Dendritic cell treated with granulocyte-macrophage colony-stimulating factor and Interleukin-4, amounts not matched to agents 40 ng/mL and 50 ng/mL, for 4 days (primary cell): ENCODE results near the gene EPB41L4B.

Source experiments
- H3K27ac Mint-ChIP-seq: one replicate; pipeline ENCODE4 v1.8.0; 2022; ENCODE audit warnings: mild to moderate bottlenecking, mixed read lengths
- H3K27me3 Mint-ChIP-seq: one replicate; pipeline ENCODE4 v1.8.0; 2022; ENCODE audit warnings: mild to moderate bottlenecking, mixed read lengths
- H3K36me3 Mint-ChIP-seq: one replicate; pipeline ENCODE4 v1.8.0; 2022; ENCODE audit warnings: low read depth, mixed read lengths
- H3K4me1 Mint-ChIP-seq: one replicate; pipeline ENCODE4 v1.8.0; 2022; ENCODE audit warnings: low read depth, mixed read lengths
- H3K4me3 Mint-ChIP-seq: one replicate; pipeline ENCODE4 v1.8.0; 2022; ENCODE audit warnings: mild to moderate bottlenecking, moderate library complexity, mixed read lengths
- H3K9me3 Mint-ChIP-seq: one replicate; pipeline ENCODE4 v1.8.0; 2022; ENCODE audit warnings: mixed read lengths
- intact Hi-C: fragments of 100-400 bp; cut with micrococcal nuclease; formaldehyde crosslinking; loops from one replicate; pipeline ENCODE4 v1.15.0; 2022

EPB41L4B gene

DNA sequence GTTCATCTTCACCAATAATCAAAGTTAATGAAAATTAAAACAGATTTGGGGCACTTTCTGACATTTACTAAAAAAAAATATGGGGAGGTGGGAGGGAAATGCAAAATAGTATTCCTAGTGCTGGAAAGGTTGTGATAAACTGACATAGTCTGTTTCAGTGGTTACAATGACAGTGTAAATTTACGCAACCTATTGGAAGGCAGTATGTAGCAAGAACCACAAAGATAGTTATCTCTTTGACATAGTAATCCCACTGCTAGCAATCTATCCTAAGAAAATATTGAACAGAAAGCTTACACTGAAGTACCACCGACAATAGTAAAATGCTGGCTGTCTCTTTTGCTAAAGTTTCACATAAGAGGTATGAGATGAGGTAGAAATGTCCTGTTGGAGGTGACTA is 15.1 kb upstream of the EPB41L4B start:
- Mint-ChIP-seq H3K4me3 (no peak overlapping the region), H3K4me1 (no peaks in the 10 kb centered on the region), H3K27me3 (peaks cover 16% of the 10 kb centered on the region), H3K9me3 (no peaks in the 10 kb centered on the region), H3K27ac (no peak overlapping the region), H3K36me3 (no peaks in the 10 kb centered on the region)
- intact Hi-C loops = no loop called here

DNA sequence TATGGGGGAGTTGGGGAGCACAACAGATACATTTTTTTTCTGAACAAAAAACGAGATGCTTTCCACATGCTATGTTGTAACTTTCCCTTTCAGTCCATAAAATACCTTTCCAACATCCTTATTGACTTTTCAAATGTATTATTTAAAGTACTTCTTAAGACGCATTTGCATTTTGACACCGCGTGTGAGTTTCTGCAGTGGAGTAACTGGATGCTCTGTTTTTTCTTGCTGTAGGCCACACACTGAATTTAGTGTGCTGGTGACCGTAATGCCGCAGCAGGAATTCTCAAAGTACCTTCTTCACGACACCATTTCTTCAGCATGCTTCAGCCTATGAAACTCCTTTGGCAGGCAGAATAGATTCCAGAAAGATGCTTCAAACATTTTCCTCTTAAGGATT is 14.3 kb upstream of the EPB41L4B start:
- Mint-ChIP-seq H3K4me3 (no peak overlapping the region), H3K27ac (no peak overlapping the region), H3K9me3 (no peaks in the 10 kb centered on the region), H3K36me3 (no peaks in the 10 kb centered on the region), H3K4me1 (no peaks in the 10 kb centered on the region), H3K27me3 (peaks cover 16% of the 10 kb centered on the region)
- intact Hi-C loops = no loop called here

DNA sequence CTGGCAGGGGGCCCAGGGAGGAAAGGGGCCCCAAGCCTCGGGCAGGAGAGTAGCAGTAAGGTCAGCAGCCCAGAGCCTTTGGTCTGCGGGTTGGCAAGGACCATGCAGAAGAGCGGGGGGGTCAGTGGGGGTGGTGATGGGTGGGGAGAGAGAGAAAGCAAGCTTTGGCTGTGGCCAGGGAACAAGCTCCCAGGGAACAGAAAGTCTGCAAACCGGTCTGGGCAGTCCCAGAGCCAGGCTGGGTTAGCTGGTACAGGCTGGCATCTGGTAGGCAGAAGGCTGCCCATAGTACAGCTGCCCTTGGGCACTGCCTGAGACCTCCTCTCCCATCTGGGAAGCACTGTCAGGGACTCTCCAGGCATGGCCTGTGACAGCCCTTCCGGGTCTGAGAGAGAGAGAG is 10.5 kb upstream of the EPB41L4B start:
- Mint-ChIP-seq H3K27ac (no peak overlapping the region), H3K36me3 (no peaks in the 10 kb centered on the region), H3K27me3 (peaks cover 28% of the 10 kb centered on the region), H3K9me3 (no peaks in the 10 kb centered on the region), H3K4me1 (no peaks in the 10 kb centered on the region), H3K4me3 (no peak overlapping the region)
- intact Hi-C loops = no loop called here

DNA sequence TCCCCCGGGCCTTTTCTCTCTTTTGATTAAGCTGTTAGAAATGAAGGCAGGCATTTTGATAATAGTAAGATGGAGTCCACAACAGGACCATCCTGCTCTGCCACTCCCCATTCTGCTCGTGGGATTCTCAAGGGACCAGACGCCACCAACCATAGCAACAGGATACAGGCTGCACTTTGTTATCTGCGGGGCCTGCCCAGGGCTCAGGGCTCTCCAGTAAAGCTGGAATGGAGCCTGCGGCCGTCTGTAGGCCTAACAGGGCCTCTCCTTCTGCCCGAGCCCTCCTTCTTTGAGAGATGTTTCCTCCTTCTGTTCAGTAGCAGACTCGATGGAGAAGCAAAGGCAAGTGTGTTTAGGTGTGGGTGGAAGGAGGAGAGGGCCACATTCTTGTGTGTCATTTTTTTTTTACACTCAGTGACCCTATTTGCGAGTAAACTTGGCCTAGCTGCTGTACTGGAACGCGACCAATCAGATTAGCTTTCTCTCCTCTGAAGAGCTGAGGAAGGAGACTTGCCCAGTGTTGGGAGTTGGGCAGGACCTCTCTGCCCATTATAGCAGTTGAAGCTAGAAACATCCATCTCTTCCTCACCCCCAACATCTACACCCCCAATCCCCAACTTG is 8.9 kb upstream of the EPB41L4B start:
- intact Hi-C loops = no loop called here
- H3K9me3 Mint-ChIP-seq = no peaks in the 10 kb centered on the region
- H3K4me3 Mint-ChIP-seq = no peak overlapping the region
- no peaks in the 10 kb centered on the region for H3K4me1 Mint-ChIP-seq
- H3K27ac Mint-ChIP-seq = no peak overlapping the region
- peaks cover 36% of the 10 kb centered on the region for H3K27me3 Mint-ChIP-seq
- H3K36me3 Mint-ChIP-seq = no peaks in the 10 kb centered on the region

DNA sequence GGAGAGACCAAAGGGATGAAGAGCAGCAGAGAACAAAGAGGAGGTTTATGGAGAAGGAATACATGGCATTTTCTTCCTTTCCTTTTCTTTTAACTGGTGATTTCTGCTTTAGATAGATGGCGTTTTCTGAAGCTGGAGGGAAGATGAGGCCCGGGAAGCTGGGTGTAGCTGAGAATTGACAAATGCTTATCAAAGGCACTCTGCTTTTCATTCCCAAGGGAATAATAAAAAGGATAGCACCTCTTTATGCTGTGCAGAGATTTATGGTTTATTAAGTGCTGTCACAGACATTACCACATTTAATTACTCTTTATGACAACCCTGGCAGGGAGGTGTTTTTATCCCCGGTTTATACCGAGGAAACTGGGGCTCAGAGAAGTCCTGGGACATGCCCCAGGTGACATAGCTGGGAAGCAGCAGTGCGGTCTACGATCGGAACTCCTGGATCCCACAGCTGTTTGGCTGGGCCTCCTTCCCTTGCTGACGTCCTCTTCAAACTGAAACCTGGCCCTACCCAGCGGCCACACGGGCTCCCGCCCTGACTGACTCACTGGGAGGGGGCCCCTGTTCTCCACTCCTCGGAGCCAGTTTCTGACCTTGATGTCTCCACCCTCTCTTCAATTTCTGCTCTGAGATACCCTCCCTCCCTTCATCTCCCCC is 8.2 kb upstream of the EPB41L4B start:
- Mint-ChIP-seq H3K27me3 (peaks cover 36% of the 10 kb centered on the region), H3K9me3 (no peaks in the 10 kb centered on the region), H3K27ac (no peak overlapping the region), H3K4me3 (no peak overlapping the region), H3K4me1 (no peaks in the 10 kb centered on the region), H3K36me3 (no peaks in the 10 kb centered on the region)
- intact Hi-C loops = no loop called here

DNA sequence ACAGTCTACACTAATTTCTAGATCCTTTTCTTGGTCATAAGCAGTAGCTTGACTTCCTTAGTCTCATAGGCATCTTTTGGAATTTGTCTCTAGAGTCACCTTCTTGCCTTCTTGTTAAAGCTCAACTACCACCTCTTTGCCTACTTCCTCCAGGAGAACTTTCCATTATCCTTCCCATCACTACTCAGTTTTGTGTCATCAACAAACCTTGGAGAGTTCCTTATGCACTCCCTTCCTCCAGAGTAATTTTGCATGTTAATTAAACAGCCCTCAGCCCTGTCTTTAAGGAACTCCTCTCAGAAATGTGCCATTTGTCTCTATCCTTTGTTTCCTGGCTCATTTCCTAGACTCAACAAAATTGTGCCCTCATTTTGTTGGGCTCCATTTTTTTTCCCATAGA is 4.2 kb upstream of the EPB41L4B start:
- H3K4me3 Mint-ChIP-seq = no peak overlapping the region
- peaks cover 53% of the 10 kb centered on the region for H3K27me3 Mint-ChIP-seq
- intact Hi-C loops = no loop called here
- no peak overlapping the region for H3K27ac Mint-ChIP-seq
- no peaks in the 10 kb centered on the region for H3K36me3 Mint-ChIP-seq
- no peaks in the 10 kb centered on the region for H3K9me3 Mint-ChIP-seq
- H3K4me1 Mint-ChIP-seq = peaks cover 5% of the 10 kb centered on the region

DNA sequence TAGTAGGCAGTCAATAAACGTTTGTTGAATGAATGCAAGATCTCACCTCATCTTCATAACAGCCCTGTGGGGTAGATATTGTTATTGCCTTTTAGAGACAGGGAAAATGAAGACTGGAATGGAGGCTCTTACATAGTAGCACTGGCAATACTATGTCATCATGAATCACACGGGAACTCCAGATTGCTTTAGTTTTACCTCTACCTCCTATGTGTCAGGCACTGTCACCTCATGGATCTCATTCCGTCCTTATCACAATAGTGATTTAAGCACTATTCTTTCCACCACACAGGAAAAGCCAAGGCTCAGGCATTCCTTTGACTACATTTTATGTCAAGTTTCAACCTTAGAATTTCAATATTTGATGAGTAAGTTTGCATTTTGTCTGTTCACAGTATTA is 2.9 kb upstream of the EPB41L4B start:
- Mint-ChIP-seq H3K4me1 (peaks cover 13% of the 10 kb centered on the region), H3K9me3 (no peaks in the 10 kb centered on the region), H3K27ac (no peak overlapping the region), H3K4me3 (no peak overlapping the region), H3K36me3 (no peaks in the 10 kb centered on the region), H3K27me3 (peaks cover 59% of the 10 kb centered on the region)
- intact Hi-C loops = loop anchor here (2.0 kb wide), 1 partner anchor 79 kb away; no protein-coding TSS in a partner anchor

DNA sequence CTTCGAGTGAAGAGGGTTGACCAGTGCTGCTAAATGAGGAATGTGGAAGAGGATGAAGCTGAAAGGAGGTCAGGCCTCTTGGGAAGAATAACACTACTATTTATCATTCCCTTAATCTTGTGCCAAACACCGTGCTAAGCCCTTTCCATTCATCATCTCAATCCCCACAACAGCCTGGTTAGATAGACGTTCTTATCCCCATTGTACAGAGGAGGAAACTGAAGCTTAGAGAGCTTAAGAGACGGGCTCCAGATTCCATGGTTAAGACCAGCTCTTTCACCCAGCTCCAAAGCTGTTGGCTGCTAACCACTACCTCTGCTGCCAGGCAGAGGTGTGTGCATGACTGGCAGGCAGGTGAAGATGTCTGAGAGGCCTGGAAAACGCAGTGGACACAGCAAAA is 868 bp upstream of the EPB41L4B start:
- Mint-ChIP-seq H3K4me3 (no peak overlapping the region), H3K27me3 (peaks cover 65% of the 10 kb centered on the region), H3K4me1 (peaks cover 13% of the 10 kb centered on the region), H3K9me3 (no peaks in the 10 kb centered on the region), H3K27ac (no peak overlapping the region), H3K36me3 (no peaks in the 10 kb centered on the region)
- intact Hi-C loops = loop anchor here (2.0 kb wide), 1 partner anchor 77 kb away; no protein-coding TSS in a partner anchor

DNA sequence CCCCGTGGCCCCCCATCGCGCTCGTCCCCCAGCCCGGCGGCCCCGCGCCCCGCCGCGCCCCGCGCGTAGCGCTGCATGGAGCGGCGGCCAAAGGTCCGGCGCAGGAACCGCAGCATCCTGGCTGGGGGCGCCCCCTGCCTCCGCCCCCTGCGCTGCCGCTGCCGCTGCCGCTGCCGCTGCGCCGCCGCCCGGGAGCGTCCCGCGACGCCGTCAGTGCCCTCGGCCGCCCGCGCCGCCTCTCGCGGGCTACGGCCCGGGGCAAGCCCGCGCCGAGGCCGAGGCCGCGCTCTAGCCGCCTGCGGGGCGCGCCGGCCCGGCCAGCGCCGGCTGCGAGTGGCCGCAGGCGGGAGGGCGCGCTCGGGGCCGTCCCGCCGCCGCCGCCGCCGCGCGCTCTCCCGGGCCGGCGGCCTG is 523 bp downstream of the EPB41L4B start:
- Mint-ChIP-seq H3K4me1 (peaks cover 13% of the 10 kb centered on the region), H3K27ac (no peak overlapping the region), H3K36me3 (no peaks in the 10 kb centered on the region), H3K4me3 (no peak overlapping the region), H3K9me3 (no peaks in the 10 kb centered on the region), H3K27me3 (peaks cover 71% of the 10 kb centered on the region)
- intact Hi-C loops = no loop called here

DNA sequence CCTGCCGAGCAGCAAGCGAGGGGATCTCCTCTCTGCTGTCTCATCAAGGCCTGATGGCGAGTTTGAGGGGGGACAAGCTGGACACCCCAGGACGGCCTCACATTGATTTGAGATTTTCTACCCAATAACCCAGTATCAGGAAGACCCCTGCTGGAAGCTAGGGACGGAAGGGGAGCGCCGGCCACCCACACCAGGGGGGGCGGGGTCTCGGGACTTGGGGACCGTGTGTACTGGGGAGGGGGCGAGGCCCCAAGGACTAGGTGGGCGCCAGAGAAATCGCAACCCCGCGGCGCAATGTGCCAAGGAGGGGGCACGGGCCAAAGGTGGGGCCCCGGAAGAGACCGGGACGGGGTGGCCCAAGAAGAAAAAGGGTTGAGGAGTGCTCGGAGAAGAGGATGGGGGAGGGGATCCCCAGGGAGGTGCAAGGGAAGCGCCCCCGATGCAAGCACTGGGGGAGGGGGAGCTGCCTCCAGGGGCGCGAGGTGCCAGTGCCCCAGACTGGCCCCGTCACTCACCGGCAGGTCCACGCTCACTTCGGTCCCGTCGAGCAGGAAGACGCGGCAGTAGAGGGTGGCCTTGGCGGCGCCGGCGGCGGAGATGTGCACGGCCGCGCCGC is 1.1 kb downstream of the EPB41L4B start:
- Mint-ChIP-seq H3K36me3 (no peaks in the 10 kb centered on the region), H3K4me3 (peak overlapping the region; percentile 62), H3K27me3 (peaks cover 72% of the 10 kb centered on the region), H3K9me3 (no peaks in the 10 kb centered on the region), H3K4me1 (peaks cover 13% of the 10 kb centered on the region), H3K27ac (no peak overlapping the region)
- intact Hi-C loops = no loop called here

DNA sequence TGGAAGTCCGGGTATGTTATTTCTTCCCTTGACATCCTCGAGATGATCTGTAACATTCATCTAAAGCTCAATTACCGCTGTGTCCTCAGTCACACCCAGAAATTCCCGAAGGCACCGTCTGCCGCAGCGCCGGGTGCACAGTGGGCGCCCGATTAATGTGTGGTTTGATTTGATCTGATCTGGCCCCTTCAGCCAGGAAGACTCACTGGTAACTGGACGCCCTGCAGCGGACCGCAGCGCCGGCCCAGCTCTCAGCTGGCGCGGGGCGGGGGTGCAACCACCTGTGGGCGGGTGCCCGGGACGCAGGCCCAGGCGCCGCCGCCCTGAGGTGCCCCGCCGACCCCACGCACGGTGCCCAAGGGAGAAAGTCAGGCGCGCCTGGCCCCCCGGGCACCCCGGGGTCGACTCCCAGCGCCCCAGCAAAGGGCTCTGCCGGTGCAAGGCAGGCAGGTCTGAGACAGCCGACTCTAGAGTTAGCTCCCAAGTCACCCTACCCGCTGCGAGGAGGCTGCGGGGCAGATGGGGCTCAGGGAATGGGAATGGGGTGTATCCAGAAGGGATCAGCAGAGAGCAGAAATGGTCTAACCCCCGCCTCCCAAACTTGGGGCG is 1.7 kb downstream of the EPB41L4B start:
- H3K27ac Mint-ChIP-seq = no peak overlapping the region
- intact Hi-C loops = no loop called here
- no peaks in the 10 kb centered on the region for H3K36me3 Mint-ChIP-seq
- no peaks in the 10 kb centered on the region for H3K9me3 Mint-ChIP-seq
- peaks cover 76% of the 10 kb centered on the region for H3K27me3 Mint-ChIP-seq
- peaks cover 13% of the 10 kb centered on the region for H3K4me1 Mint-ChIP-seq
- peak overlapping the region; percentile 62 for H3K4me3 Mint-ChIP-seq

DNA sequence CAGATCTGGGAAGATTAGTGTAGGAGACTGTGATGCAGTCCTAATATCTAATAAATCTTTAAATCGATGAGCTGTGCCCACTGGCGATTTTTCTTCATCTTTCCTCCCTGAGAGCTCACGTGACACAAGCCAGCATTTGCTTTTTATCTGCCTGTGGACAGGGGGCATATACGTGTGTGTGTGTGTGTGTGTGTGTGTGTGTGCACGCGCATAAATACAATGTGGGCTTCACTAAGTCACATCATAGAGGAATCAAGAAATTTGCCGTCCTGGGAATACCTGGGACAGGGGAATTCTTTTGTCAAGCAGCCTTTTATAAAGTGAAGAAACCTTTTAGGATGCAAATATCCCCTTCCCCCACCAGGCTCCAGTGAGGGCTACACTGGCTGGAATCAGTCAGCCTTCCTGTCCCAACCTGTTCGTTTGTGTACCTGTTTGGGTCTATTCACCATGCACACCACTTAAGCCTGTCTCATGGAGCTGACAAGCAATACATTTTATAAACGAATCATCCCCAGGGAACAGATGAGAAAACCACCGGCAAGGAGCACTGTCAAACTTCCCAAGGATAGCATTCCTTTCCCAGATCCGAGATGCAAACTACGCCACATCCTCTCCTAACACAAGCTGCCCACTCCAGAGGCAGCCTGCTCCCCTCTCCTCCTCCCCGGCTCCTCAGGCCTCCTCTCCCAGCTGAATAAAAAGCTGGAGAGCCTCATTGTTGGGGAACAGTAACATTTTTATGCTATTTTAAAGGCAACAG is 2.7 kb downstream of the EPB41L4B start:
- Mint-ChIP-seq H3K36me3 (no peaks in the 10 kb centered on the region), H3K27ac (no peak overlapping the region), H3K4me3 (no peak overlapping the region), H3K9me3 (no peaks in the 10 kb centered on the region), H3K27me3 (peaks cover 79% of the 10 kb centered on the region), H3K4me1 (peaks cover 13% of the 10 kb centered on the region)
- intact Hi-C loops = no loop called here

DNA sequence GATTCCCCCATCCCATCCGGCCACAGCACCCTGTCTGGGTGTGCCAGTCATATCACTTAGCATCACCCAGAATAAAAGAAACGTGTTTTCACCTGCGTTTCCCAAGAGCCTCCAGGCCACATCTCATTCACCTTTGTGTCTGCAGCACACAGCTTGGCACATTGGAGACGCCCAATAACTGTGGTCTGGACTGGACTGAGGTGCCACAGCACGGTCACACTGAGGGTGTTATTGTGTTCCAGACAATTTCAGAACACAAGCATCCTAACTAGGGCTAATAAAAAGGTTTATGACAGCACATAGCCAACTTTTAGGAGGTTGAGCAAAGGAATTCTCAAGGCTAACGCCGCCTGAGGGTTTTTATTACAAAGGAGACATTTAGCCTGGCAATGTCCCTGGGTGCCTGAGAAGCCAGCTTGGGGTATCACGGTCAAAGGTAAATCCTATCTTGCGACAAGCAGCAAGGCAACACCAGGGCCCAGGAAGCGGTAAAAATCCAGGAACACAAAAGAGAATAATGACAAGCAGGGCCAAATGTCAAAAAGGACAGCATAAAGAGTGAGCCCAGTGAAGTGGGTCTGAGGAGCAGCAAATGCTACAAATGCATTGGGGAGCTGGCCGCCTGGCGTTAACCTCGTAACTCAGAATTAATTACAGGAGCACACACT is 3.4 kb downstream of the EPB41L4B start:
- no peak overlapping the region for H3K27ac Mint-ChIP-seq
- H3K27me3 Mint-ChIP-seq = peaks cover 83% of the 10 kb centered on the region
- H3K4me1 Mint-ChIP-seq = peaks cover 13% of the 10 kb centered on the region
- no peaks in the 10 kb centered on the region for H3K36me3 Mint-ChIP-seq
- intact Hi-C loops = no loop called here
- no peak overlapping the region for H3K4me3 Mint-ChIP-seq
- H3K9me3 Mint-ChIP-seq = no peaks in the 10 kb centered on the region
